ENCODE measurements around the gene SORL1-AS1.
A peak's percentile ranks its signal among the peaks of the same experiment; 100 is the strongest.
"Not testable (repeated sequence)": the region's sequence is repeated elsewhere in the genome, so short reads cannot be mapped to it uniquely, and the experiment has no call there.

Gene SORL1-AS1

DNA sequence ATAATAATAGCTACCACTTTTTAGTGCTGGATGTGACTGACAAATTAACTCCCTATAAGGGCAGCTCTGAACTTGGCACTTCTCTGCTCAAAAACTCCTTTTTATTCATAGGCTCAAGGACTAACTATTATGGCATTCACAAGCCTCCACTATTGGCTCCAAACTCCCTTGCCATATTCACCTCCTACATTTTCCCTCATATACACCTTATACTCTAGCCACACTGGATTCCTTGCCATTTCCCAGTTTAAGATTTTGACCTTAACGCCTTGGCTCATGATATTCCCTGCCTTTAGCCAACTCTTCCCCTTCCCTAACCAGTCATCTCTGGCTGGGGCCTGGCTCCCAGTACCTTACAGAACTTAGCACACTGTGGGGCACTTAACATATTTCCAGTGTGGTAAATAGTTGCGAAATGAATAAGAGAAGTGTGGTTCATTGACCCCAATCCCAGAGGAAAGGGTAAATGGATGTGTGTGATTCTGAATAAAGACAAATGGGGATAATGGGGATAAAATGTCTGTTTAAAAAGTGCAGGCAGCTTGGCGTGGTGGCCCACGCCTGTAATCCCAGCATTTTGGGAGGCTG is 40.7 kb downstream of the SORL1-AS1 start:
- TF ChIP-seq, protein P1, sequence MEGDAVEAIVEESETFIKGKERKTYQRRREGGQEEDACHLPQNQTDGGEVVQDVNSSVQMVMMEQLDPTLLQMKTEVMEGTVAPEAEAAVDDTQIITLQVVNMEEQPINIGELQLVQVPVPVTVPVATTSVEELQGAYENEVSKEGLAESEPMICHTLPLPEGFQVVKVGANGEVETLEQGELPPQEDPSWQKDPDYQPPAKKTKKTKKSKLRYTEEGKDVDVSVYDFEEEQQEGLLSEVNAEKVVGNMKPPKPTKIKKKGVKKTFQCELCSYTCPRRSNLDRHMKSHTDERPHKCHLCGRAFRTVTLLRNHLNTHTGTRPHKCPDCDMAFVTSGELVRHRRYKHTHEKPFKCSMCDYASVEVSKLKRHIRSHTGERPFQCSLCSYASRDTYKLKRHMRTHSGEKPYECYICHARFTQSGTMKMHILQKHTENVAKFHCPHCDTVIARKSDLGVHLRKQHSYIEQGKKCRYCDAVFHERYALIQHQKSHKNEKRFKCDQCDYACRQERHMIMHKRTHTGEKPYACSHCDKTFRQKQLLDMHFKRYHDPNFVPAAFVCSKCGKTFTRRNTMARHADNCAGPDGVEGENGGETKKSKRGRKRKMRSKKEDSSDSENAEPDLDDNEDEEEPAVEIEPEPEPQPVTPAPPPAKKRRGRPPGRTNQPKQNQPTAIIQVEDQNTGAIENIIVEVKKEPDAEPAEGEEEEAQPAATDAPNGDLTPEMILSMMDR (IDR thresholded peaks at IDR 0.05): no peak
- H2AFZ ChIP-seq (ENCODE audit: insufficient read depth, low read depth, low read length, poor library complexity, severe bottlenecking): no peak overlapping the region
- intact Hi-C loops (cut with micrococcal nuclease): loop anchor here in 1 of 2 donors (2.0 kb wide), 1 partner anchor 29 kb away; no protein-coding TSS in a partner anchor
- peak overlapping the region in 3 of 7 donors; percentile 27 to 82 (median 78) for H3K27ac Mint-ChIP-seq
- H3K27me3 ChIP-seq (ENCODE audit: control insufficient read depth in 2 of 2, insufficient read depth in 2 of 2, low read length in 2 of 2): no peaks in the 10 kb centered on the region
- no peak overlapping the region for H3K4me3 Mint-ChIP-seq
- H3K79me2 ChIP-seq (ENCODE audit: insufficient read depth, low read length): no peaks in the 10 kb centered on the region
- no peaks in the 10 kb centered on the region for H3K9me3 ChIP-seq (replicated peaks in 1 of 2; ENCODE audit: control insufficient read depth in 1 of 2, insufficient read depth in 1 of 2, low read length in 2 of 2)
- H3K27me3 Mint-ChIP-seq (ENCODE audit: low read depth in 3 of 3): peaks cover 0 to 1% (median 0%) of the 10 kb centered on the region in 3 donors
- H3K9me3 Mint-ChIP-seq: no peaks in the 10 kb centered on the region
- no peak overlapping the region for H3K27ac ChIP-seq (ENCODE audit: low read depth in 1 of 2, low read length in 2 of 2)
- peaks cover 39% of the 10 kb centered on the region for H3K4me1 Mint-ChIP-seq
- no peak overlapping the region for H3K4me3 ChIP-seq (replicated peaks in 1 of 3; ENCODE audit: low read depth in 2 of 3, low read length in 3 of 3)
- H3K4me1 ChIP-seq (ENCODE audit: control insufficient read depth in 1 of 2, insufficient read depth in 2 of 2, low read length in 2 of 2): peaks cover 34 to 35% of the 10 kb centered on the region in 2 donors
- no peaks in the 10 kb centered on the region for H3K36me3 Mint-ChIP-seq
- no peaks in the 10 kb centered on the region for H4K20me1 ChIP-seq (ENCODE audit: insufficient read depth, low read length)
- no peak for DNase-seq
- no peaks in the 10 kb centered on the region for H3K36me3 ChIP-seq (replicated peaks in 1 of 2; ENCODE audit: control insufficient read depth in 1 of 2, insufficient read depth in 2 of 2, low read length in 2 of 2)
- 89% methylated on average over 3 of the region's 4 CpGs for WGBS (ENCODE audit: insufficient coverage)
- no peak overlapping the region for H3K9ac ChIP-seq (ENCODE audit: insufficient read depth, low read length, poor library complexity, severe bottlenecking)
- H3K4me2 ChIP-seq (replicated peaks; ENCODE audit: extremely low read depth, low read length, poor library complexity, severe bottlenecking): no peak overlapping the region

GRCh38 chr11:121411330-121411729 is 41.4 kb downstream of the SORL1-AS1 start:
- H3K27me3 Mint-ChIP-seq (ENCODE audit: low read depth in 3 of 3): not testable (repeated sequence)
- intact Hi-C loops (cut with micrococcal nuclease): loop anchor here in 1 of 2 donors (2.0 kb wide), 1 partner anchor 29 kb away; no protein-coding TSS in a partner anchor

DNA sequence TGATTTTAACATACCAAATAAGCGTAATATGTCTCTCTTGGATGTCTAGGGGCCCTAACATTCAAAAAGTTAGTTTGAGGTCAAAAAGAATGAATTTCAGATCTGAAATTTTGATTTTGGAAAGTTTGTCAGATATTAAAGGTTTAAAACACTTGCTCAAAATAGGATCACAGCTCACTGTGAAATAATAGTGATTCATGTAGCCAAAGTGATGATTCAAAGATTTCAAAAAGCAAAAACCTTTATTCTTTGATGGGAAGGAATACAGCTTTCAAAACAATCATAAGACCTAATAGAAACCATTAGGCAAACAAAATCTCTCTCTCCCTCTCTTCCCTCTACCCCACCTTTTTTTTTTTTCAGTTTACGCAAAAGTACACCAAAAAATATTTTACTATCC is 42.7 kb downstream of the SORL1-AS1 start:
- H3K79me2 ChIP-seq (ENCODE audit: insufficient read depth, low read length); H3K9me3 ChIP-seq (replicated peaks in 1 of 2; ENCODE audit: control insufficient read depth in 1 of 2, insufficient read depth in 1 of 2, low read length in 2 of 2); H4K20me1 ChIP-seq (ENCODE audit: insufficient read depth, low read length); H3K36me3 ChIP-seq (replicated peaks in 1 of 2; ENCODE audit: control insufficient read depth in 1 of 2, insufficient read depth in 2 of 2, low read length in 2 of 2); H3K36me3 Mint-ChIP-seq; H3K4me3 ChIP-seq (replicated peaks in 1 of 3; ENCODE audit: low read depth in 2 of 3, low read length in 3 of 3); H3K27ac ChIP-seq (ENCODE audit: low read depth in 1 of 2, low read length in 2 of 2); H3K4me2 ChIP-seq (replicated peaks; ENCODE audit: extremely low read depth, low read length, poor library complexity, severe bottlenecking); H3K27me3 Mint-ChIP-seq (ENCODE audit: low read depth in 3 of 3); DNase-seq; H2AFZ ChIP-seq (ENCODE audit: insufficient read depth, low read depth, low read length, poor library complexity, severe bottlenecking); H3K27ac Mint-ChIP-seq; H3K4me3 Mint-ChIP-seq; H3K27me3 ChIP-seq (ENCODE audit: control insufficient read depth in 2 of 2, insufficient read depth in 2 of 2, low read length in 2 of 2); H3K9ac ChIP-seq (ENCODE audit: insufficient read depth, low read length, poor library complexity, severe bottlenecking); H3K9me3 Mint-ChIP-seq: not testable (repeated sequence)
- intact Hi-C loops (cut with micrococcal nuclease): loop anchor here in 1 of 2 donors (2.0 kb wide), 1 partner anchor 31 kb away; no protein-coding TSS in a partner anchor
- WGBS (ENCODE audit: insufficient coverage): no CpG with 5 or more reads among the region's 2 CpGs
- H3K4me1 Mint-ChIP-seq: peaks cover 31% of the 10 kb centered on the region
- H3K4me1 ChIP-seq (ENCODE audit: control insufficient read depth in 1 of 2, insufficient read depth in 2 of 2, low read length in 2 of 2): peaks cover 28 to 30% of the 10 kb centered on the region in 2 donors

More at GRCh38 chr11:121411330-121411729, 41.4 kb downstream of the SORL1-AS1 start:
- not testable (repeated sequence) for H3K4me3 ChIP-seq (replicated peaks in 1 of 3; ENCODE audit: low read depth in 2 of 3, low read length in 3 of 3); H3K9me3 ChIP-seq (replicated peaks in 1 of 2; ENCODE audit: control insufficient read depth in 1 of 2, insufficient read depth in 1 of 2, low read length in 2 of 2); H3K4me2 ChIP-seq (replicated peaks; ENCODE audit: extremely low read depth, low read length, poor library complexity, severe bottlenecking); H2AFZ ChIP-seq (ENCODE audit: insufficient read depth, low read depth, low read length, poor library complexity, severe bottlenecking); H3K36me3 Mint-ChIP-seq; DNase-seq; H3K79me2 ChIP-seq (ENCODE audit: insufficient read depth, low read length); H3K9ac ChIP-seq (ENCODE audit: insufficient read depth, low read length, poor library complexity, severe bottlenecking); H3K27me3 ChIP-seq (ENCODE audit: control insufficient read depth in 2 of 2, insufficient read depth in 2 of 2, low read length in 2 of 2); H3K36me3 ChIP-seq (replicated peaks in 1 of 2; ENCODE audit: control insufficient read depth in 1 of 2, insufficient read depth in 2 of 2, low read length in 2 of 2); H4K20me1 ChIP-seq (ENCODE audit: insufficient read depth, low read length); H3K27ac Mint-ChIP-seq; H3K4me3 Mint-ChIP-seq; H3K27ac ChIP-seq (ENCODE audit: low read depth in 1 of 2, low read length in 2 of 2); H3K9me3 Mint-ChIP-seq
- H3K4me1 Mint-ChIP-seq: peaks cover 32% of the 10 kb centered on the region
- H3K4me1 ChIP-seq (ENCODE audit: control insufficient read depth in 1 of 2, insufficient read depth in 2 of 2, low read length in 2 of 2): peaks cover 28 to 30% of the 10 kb centered on the region in 2 donors
